Ectodermal cell (in vitro differentiated cells): Measurements from ENCODE around the gene MYO1F. TPM values are rescaled to one million over a fixed set of nuclear protein-coding genes. Genes with fewer than 3 reads are reported as not detected.
"Not testable (repeated sequence)": the region's sequence is repeated elsewhere in the genome, so short reads cannot be mapped to it uniquely, and the experiment has no call there.

Source experiments
- H3K27ac ChIP-seq: 2 replicates; pipeline ENCODE4 v1.7.0; 2013; ENCODE audit warnings: mild to moderate bottlenecking, low read depth, low read length; ENCODE audit not compliant: insufficient read depth, poor library complexity, severe bottlenecking
- H3K27me3 ChIP-seq: 2 replicates; pipeline ENCODE4 v1.7.0; 2013; ENCODE audit warnings: mild to moderate bottlenecking, low read length; ENCODE audit not compliant: insufficient read depth, control insufficient read depth, poor library complexity, severe bottlenecking
- H3K36me3 ChIP-seq: one replicate; pipeline ENCODE4 v1.7.0; 2013; ENCODE audit warnings: low read length; ENCODE audit not compliant: control insufficient read depth, insufficient read depth
- H3K4me1 ChIP-seq: one replicate; pipeline ENCODE4 v1.7.0; 2013; ENCODE audit warnings: low read length; ENCODE audit not compliant: control insufficient read depth, insufficient read depth
- H3K4me3 ChIP-seq: 2 replicates; pipeline ENCODE4 v1.7.0; 2013; ENCODE audit warnings: low read depth, low read length, control low read depth; ENCODE audit not compliant: insufficient read depth
- H3K9me3 ChIP-seq: 2 replicates; pipeline ENCODE4 v1.7.0; 2013; ENCODE audit warnings: mild to moderate bottlenecking, low read length, moderate library complexity; ENCODE audit not compliant: control insufficient read depth
- WGBS, 2 experiments: methylation state at CpG; one replicate each; pipeline ENCODE4 v1.1.7; 2013; ENCODE audit warnings: missing lambda C conversion rate in 2 of 2; 5-methylcytosine and 5-hydroxymethylcytosine counted together
- polyA plus RNA-seq, 4 experiments: library from polyadenylated mRNA; stranded (reverse); fragments of 50-300 nt; gene quantifications; one replicate each; pipeline ENCODE4 v1.2.3, GENCODE V29; 2013

Gene MYO1F
- 0.43 TPM for polyA plus RNA-seq (2013, experiment 1 of 4)
- 0.16 TPM for polyA plus RNA-seq (2013, experiment 2 of 4)
- polyA plus RNA-seq (2013, experiment 3 of 4), result 0.16 TPM
- 0.16 TPM for polyA plus RNA-seq (2013, experiment 4 of 4)

- peaks cover 4% of the 10 kb centered on the region for H3K4me1 ChIP-seq
- WGBS, 2 experiments, result 62 to 71% methylated on average over 7 of the region's 7 CpGs
- no peak within 1 kb of the TSS for H3K4me3 ChIP-seq
Measured at GRCh38 chr19:8577247-8577646, at the start of gene MYO1F. Gene MYO1F (minus strand): TSS chr19:8577442. CDS start chr19:8577309, 133 bp downstream.

GRCh38 chr19:8626842-8627241 is 49.6 kb upstream of the MYO1F start:
- H3K9me3 ChIP-seq, result no peaks in the 10 kb centered on the region
- no peak overlapping the region for H3K4me3 ChIP-seq
- no peaks in the 10 kb centered on the region for H3K27me3 ChIP-seq
- WGBS, 2 experiments, result 86 to 87% methylated on average over 8 of the region's 8 CpGs
- no peaks in the 10 kb centered on the region for H3K36me3 ChIP-seq
- H3K27ac ChIP-seq, result no peak overlapping the region
- H3K4me1 ChIP-seq, result peaks cover 7% of the 10 kb centered on the region

More at GRCh38 chr19:8577247-8577646, at the start of gene MYO1F:
- Histone ChIP-seq H3K27ac (no peak within 1 kb of the TSS), H3K27me3 (peaks cover 12% of the 10 kb centered on the region), H3K36me3 (no peaks in the 10 kb centered on the region), H3K9me3 (no peaks in the 10 kb centered on the region)

- 58 to 65% methylated on average over 4 of the region's 4 CpGs for WGBS, 2 experiments
- not testable (repeated sequence) for H3K36me3 ChIP-seq, H3K27me3 ChIP-seq
Measured at GRCh38 chr19:8622886-8623285, 45.6 kb upstream of the MYO1F start.

DNA sequence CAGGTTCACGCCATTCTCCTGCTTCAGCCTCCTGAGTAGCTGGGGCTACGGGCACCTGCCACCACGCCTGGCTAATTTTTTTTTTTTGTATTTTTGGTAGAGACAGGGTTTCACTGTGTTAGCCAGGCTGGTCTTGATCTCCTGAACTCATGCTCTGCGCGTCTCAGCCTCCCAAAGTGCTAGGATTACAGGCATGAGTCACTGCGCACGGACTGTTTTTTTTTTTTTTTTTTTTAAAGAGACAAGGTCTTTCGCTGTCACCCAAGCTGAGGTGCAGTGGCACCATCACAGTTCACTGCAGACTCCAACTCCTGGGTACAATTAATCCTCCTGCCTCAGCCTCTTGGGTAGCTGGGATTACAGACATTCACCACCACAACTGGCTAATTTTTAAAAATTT is 41.5 kb upstream of the MYO1F start:
- Histone ChIP-seq H3K27ac (no peak overlapping the region), H3K9me3 (no peaks in the 10 kb centered on the region), H3K27me3 (no peaks in the 10 kb centered on the region), H3K4me3 (no peak overlapping the region), H3K36me3 (no peaks in the 10 kb centered on the region), H3K4me1 (no peaks in the 10 kb centered on the region)
- WGBS, 2 experiments, result 87% methylated on average over 8 of the region's 8 CpGs

More at GRCh38 chr19:8622886-8623285, 45.6 kb upstream of the MYO1F start:
- not testable (repeated sequence) for H3K4me3 ChIP-seq, H3K4me1 ChIP-seq, H3K9me3 ChIP-seq, H3K27ac ChIP-seq

GRCh38 chr19:8617984-8618383 is 40.7 kb upstream of the MYO1F start:
- Histone ChIP-seq H3K9me3 (no peaks in the 10 kb centered on the region), H3K36me3 (no peaks in the 10 kb centered on the region), H3K27ac (no peak overlapping the region), H3K4me3 (no peak overlapping the region), H3K4me1 (no peaks in the 10 kb centered on the region), H3K27me3 (no peaks in the 10 kb centered on the region)
- 88 to 97% methylated on average over 4 of the region's 4 CpGs for WGBS, 2 experiments

- 80 to 82% methylated on average over 15 of the region's 15 CpGs for WGBS, 2 experiments
- H3K27me3 ChIP-seq, result not testable (repeated sequence)
Measured at GRCh38 chr19:8617325-8617724, 40.1 kb upstream of the MYO1F start.

DNA sequence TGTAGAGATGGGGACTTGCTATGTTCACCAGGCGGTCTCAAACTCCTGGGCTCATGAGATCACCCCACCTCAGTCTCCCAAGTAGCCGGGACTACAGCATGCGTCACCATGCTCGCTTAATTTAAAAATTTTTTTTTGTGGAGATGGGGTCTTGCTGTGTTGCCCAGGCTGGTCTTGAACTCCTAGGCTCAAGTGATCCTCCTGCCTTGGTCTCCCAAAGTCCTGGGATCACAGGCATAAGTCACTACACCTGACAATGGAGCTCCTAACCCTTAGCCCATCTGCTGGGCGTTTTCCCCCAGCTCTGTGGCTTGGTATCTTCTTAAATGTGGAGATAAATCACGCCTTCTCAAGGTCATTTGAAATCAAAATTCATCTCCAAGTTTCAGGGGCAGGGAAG is 39.6 kb upstream of the MYO1F start:
- Histone ChIP-seq H3K36me3 (no peaks in the 10 kb centered on the region), H3K4me3 (no peak overlapping the region), H3K4me1 (no peaks in the 10 kb centered on the region), H3K27ac (no peak overlapping the region), H3K27me3 (no peaks in the 10 kb centered on the region), H3K9me3 (no peaks in the 10 kb centered on the region)
- 88 to 94% methylated on average over 6 of the region's 6 CpGs for WGBS, 2 experiments

More at GRCh38 chr19:8617325-8617724, 40.1 kb upstream of the MYO1F start:
- not testable (repeated sequence) for H3K27ac ChIP-seq, H3K9me3 ChIP-seq, H3K36me3 ChIP-seq, H3K4me3 ChIP-seq, H3K4me1 ChIP-seq

DNA sequence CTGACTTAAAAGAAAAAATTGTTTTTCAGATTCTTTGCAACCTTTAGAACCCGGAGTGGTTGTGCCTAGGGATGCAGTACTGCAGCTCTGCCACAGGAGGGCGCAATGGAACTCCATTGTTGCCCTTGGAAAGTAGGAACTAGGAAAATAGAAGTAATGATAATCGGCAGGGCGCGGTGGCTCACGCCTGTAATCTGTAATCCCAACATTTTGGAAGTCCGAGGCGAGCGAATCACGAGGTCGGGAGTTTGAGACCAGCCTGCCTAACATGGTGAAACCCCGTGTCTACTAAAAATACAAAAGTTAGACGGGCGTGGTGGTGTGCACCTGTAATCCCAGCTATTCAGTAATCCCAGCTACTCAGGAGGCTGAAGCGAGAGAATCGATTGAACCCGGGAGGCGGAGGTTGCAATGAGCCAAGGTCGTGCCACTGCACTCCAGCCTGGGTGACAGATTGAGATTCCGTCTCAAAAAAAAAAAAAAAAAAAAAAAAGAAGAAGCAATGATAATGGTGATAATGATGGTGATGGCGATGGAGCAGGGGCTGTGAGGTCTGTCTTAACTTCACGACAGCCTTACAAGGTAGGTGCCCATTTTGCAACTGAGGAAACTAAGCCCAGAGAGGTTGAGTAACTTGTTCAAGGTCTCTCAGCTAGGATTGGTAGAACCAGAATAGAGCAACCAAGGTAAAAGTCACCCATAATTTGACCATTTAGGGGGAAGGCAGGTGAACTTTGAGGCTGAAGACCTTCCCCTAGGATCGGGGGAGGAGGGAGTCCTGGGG is 38.8 kb upstream of the MYO1F start:
- Histone ChIP-seq H3K4me1 (no peaks in the 10 kb centered on the region), H3K27me3 (no peaks in the 10 kb centered on the region), H3K4me3 (no peak overlapping the region), H3K36me3 (no peaks in the 10 kb centered on the region), H3K27ac (no peak overlapping the region), H3K9me3 (no peaks in the 10 kb centered on the region)
- WGBS, 2 experiments, result 52 to 54% methylated on average over 23 of the region's 23 CpGs

DNA sequence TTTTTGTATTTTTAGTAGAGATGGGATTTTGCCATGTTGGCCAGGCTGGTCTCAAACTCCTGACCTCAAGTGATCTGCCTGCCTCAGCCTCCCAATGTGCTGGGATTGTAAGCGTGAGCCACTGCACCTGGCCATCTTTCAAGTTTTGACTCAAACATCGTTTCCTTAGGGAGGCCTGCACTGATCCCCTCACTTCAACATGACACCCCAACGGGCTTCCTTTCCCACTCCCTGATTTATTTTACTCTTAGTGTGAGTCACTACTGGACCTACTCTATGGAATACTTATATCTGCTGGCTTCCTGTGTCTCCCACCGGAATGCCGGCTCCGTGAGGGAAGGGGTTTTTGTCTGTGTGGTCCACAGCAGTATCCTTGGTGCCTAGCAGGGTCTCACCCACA is 37.8 kb upstream of the MYO1F start:
- WGBS, 2 experiments, result 91% methylated on average over 6 of the region's 6 CpGs
- H3K9me3 ChIP-seq, result no peaks in the 10 kb centered on the region
- H3K4me1 ChIP-seq, result no peaks in the 10 kb centered on the region
- no peaks in the 10 kb centered on the region for H3K36me3 ChIP-seq
- H3K4me3 ChIP-seq, result no peak overlapping the region
- H3K27ac ChIP-seq, result no peak overlapping the region
- H3K27me3 ChIP-seq, result no peaks in the 10 kb centered on the region

DNA sequence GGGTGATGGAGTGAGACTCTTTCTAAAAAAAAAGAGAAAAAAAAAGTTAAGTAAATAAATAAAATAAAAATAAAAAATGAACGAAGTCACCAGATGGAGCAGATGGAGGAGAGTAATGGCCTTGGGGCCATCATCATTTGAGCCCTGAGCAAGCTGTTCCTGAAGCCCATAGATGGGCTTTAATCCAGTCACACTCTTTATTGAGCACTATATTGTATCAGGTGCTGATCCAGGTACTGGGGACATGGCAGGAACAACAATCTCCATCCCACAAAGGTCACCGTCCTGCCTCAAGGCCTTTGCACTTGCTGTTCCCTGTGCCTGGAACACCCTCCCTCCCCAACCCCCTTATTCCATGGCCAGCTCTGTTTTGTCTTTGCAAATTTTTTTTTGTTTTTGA is 37.2 kb upstream of the MYO1F start:
- WGBS, 2 experiments, result 90 to 94% methylated on average over 2 of the region's 2 CpGs
- Histone ChIP-seq H3K27me3 (no peaks in the 10 kb centered on the region), H3K36me3 (no peaks in the 10 kb centered on the region), H3K4me1 (no peaks in the 10 kb centered on the region), H3K27ac (no peak overlapping the region), H3K4me3 (no peak overlapping the region), H3K9me3 (no peaks in the 10 kb centered on the region)
